Measurements from ENCODE around the gene ZNF24.

Gene ZNF24

GRCh38 chr18:35291166-35291565, 53.1 kb downstream of the ZNF24 start:
- no peak for DNase-seq (ENCODE audit: low read depth)

- peak; percentile 95 for DNase-seq (ENCODE audit: low read depth)
Measured at GRCh38 chr18:35290094-35290735, 54.0 kb downstream of the ZNF24 start, which contains the start of gene ZSCAN30. Gene ZSCAN30, minus strand, starts transcription at chr18:35290229. Its CDS starts 25,877 bp downstream, at chr18:35264352.

- peak; percentile 18 for DNase-seq (ENCODE audit: low read depth)
Measured at GRCh38 chr18:35289727-35290093, 54.5 kb downstream of the ZNF24 start.

- DNase-seq (ENCODE audit: low read depth) = no peak
Measured at GRCh38 chr18:35289293-35289692, 54.9 kb downstream of the ZNF24 start.

- no peak for DNase-seq (ENCODE audit: low read depth)
Measured at GRCh38 chr18:35284841-35285240, 59.4 kb downstream of the ZNF24 start.

GRCh38 chr18:35283923-35284794, 60.1 kb downstream of the ZNF24 start:
- DNase-seq (ENCODE audit: low read depth) = no peak

- no peak for DNase-seq (ENCODE audit: low read depth)
Measured at GRCh38 chr18:35282353-35282752, 61.9 kb downstream of the ZNF24 start.

Measured in activated T-cell treated with anti-CD3 and anti-CD28 coated beads for 48 hours (primary cell).